ENCODE measurements around the gene ATP8B4. TPM values are rescaled to one million over a fixed set of nuclear protein-coding genes. Genes with fewer than 3 reads are reported as not detected.

The ATP8B4 gene
- total RNA-seq, 5 donors from 2014 or later (not counting 1 experiment from before 2014, with no cell fraction given), result 0.72 to 2.4 (median 1.3) TPM

DNA sequence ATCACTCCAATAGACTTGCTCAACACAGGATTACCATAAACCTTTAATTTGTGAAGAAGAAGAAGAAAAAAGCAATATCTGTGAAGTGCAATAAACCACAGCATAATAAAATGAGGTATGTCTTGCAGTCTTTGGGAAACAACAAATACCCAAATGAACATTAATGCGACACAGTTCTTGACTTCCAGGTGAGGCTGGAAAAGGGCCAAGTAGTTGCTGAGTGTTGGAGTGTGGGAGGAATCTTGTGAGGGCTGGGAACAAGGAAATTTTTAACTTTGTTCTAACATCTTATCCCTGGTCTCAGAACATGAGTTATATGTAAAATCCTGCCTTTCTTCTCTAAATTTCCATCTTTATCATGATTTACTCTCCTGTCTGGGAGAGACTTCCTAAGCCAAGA, 291.7 kb downstream of the ATP8B4 start:
- Mint-ChIP-seq H3K9me3 (peaks cover 0 to 2% (median 0%) of the 10 kb centered on the region in 3 donors), H3K36me3 (no peaks in the 10 kb centered on the region), H3K4me3 (no peak overlapping the region), H3K27ac (no peak overlapping the region), H3K27me3 (peaks cover 0 to 2% of the 10 kb centered on the region in 2 donors), H3K4me1 (no peaks in the 10 kb centered on the region)
- DNase-seq (no peak), ATAC-seq (replicated peaks in 1 of 4) (no peak)
- WGBS (ENCODE audit: insufficient coverage), result no CpG with 5 or more reads among the region's 1 CpG
- H3K4me1 ChIP-seq (ENCODE audit: control insufficient read depth in 1 of 2, extremely low read depth in 1 of 2, insufficient read depth in 2 of 2, low read length in 2 of 2), result no peaks in the 10 kb centered on the region
- no peaks in the 10 kb centered on the region for H3K9me3 ChIP-seq
- no peaks in the 10 kb centered on the region for H3K36me3 ChIP-seq (ENCODE audit: control insufficient read depth in 2 of 2, extremely low read depth in 1 of 2, insufficient read depth in 1 of 2, low read length in 1 of 2)
- ChIA-PET CTCF (no interaction called here), POLR2A (no interaction called here)
- H3K27me3 ChIP-seq (replicated peaks in 1 of 2; ENCODE audit: control insufficient read depth in 2 of 2, extremely low read depth in 1 of 2, insufficient read depth in 2 of 2, low read length in 1 of 2), result no peaks in the 10 kb centered on the region
- no peak overlapping the region for H3K4me3 ChIP-seq (ENCODE audit: control insufficient read depth in 1 of 2, extremely low read depth in 1 of 2, low read length in 1 of 2)
- H3K27ac ChIP-seq (ENCODE audit: low read length), result no peak overlapping the region

- H3K27me3 ChIP-seq (replicated peaks in 1 of 2; ENCODE audit: control insufficient read depth in 2 of 2, extremely low read depth in 1 of 2, insufficient read depth in 2 of 2, low read length in 1 of 2), result no peaks in the 10 kb centered on the region
- no peak overlapping the region for H3K4me3 ChIP-seq (ENCODE audit: control insufficient read depth in 1 of 2, extremely low read depth in 1 of 2, low read length in 1 of 2)
- Mint-ChIP-seq H3K27ac (no peak overlapping the region), H3K4me1 (no peaks in the 10 kb centered on the region), H3K36me3 (no peaks in the 10 kb centered on the region), H3K4me3 (no peak overlapping the region), H3K27me3 (peaks cover 0 to 2% of the 10 kb centered on the region in 2 donors), H3K9me3 (peaks cover 0 to 2% (median 0%) of the 10 kb centered on the region in 3 donors)
- no peak overlapping the region for H3K27ac ChIP-seq (ENCODE audit: low read length)
- ChIA-PET CTCF (no interaction called here), POLR2A (no interaction called here)
- DNase-seq (no peak), ATAC-seq (replicated peaks in 1 of 4) (no peak)
- H3K36me3 ChIP-seq (ENCODE audit: control insufficient read depth in 2 of 2, extremely low read depth in 1 of 2, insufficient read depth in 1 of 2, low read length in 1 of 2), result no peaks in the 10 kb centered on the region
- H3K4me1 ChIP-seq (ENCODE audit: control insufficient read depth in 1 of 2, extremely low read depth in 1 of 2, insufficient read depth in 2 of 2, low read length in 2 of 2), result no peaks in the 10 kb centered on the region
- no peaks in the 10 kb centered on the region for H3K9me3 ChIP-seq
Observed at GRCh38 chr15:49826640-49827234, 292.3 kb downstream of the ATP8B4 start.

DNA sequence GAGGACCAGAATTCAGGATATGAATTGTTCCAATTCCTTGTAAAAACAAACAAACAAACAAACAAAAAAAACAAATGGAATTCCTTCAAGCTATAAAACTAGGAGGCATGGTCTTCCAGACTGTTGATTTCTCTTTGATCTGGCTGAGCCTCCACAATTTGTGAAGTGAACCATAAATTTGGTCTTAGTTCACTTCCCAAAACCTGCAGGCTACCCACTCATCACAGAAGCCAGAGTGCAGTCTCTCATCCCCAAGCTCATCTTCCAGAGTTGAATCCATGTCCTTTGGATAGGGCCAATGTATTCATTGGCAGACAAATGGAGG, 294.3 kb downstream of the ATP8B4 start:
- Mint-ChIP-seq H3K4me3 (no peak overlapping the region), H3K27me3 (no peaks in the 10 kb centered on the region), H3K36me3 (no peaks in the 10 kb centered on the region), H3K9me3 (peaks cover 0 to 2% (median 0%) of the 10 kb centered on the region in 3 donors), H3K27ac (no peak overlapping the region), H3K4me1 (no peaks in the 10 kb centered on the region)
- H3K27ac ChIP-seq (ENCODE audit: low read length), result no peak overlapping the region
- no peaks in the 10 kb centered on the region for H3K4me1 ChIP-seq (ENCODE audit: control insufficient read depth in 1 of 2, extremely low read depth in 1 of 2, insufficient read depth in 2 of 2, low read length in 2 of 2)
- H3K9me3 ChIP-seq, result no peaks in the 10 kb centered on the region
- H3K4me3 ChIP-seq (ENCODE audit: control insufficient read depth in 1 of 2, extremely low read depth in 1 of 2, low read length in 1 of 2), result no peak overlapping the region
- CTCF ChIA-PET, result no interaction called here
- ATAC-seq (replicated peaks in 1 of 4) (no peak), DNase-seq (no peak)
- H3K36me3 ChIP-seq (ENCODE audit: control insufficient read depth in 2 of 2, extremely low read depth in 1 of 2, insufficient read depth in 1 of 2, low read length in 1 of 2), result no peaks in the 10 kb centered on the region
- no peaks in the 10 kb centered on the region for H3K27me3 ChIP-seq (replicated peaks in 1 of 2; ENCODE audit: control insufficient read depth in 2 of 2, extremely low read depth in 1 of 2, insufficient read depth in 2 of 2, low read length in 1 of 2)
- POLR2A ChIA-PET, result no interaction called here

- H3K27ac Mint-ChIP-seq, result no peak overlapping the region
- Histone ChIP-seq H3K9me3 (peaks cover under 1% of the 10 kb centered on the region), H3K36me3 (ENCODE audit: control insufficient read depth in 2 of 2, extremely low read depth in 1 of 2, insufficient read depth in 1 of 2, low read length in 1 of 2) (no peaks in the 10 kb centered on the region), H3K4me1 (ENCODE audit: control insufficient read depth in 1 of 2, extremely low read depth in 1 of 2, insufficient read depth in 2 of 2, low read length in 2 of 2) (no peaks in the 10 kb centered on the region), H3K27me3 (replicated peaks in 1 of 2; ENCODE audit: control insufficient read depth in 2 of 2, extremely low read depth in 1 of 2, insufficient read depth in 2 of 2, low read length in 1 of 2) (no peaks in the 10 kb centered on the region), H3K4me3 (ENCODE audit: control insufficient read depth in 1 of 2, extremely low read depth in 1 of 2, low read length in 1 of 2) (no peak overlapping the region), H3K27ac (ENCODE audit: low read length) (no peak overlapping the region)
- no peaks in the 10 kb centered on the region for H3K27me3 Mint-ChIP-seq
- H3K36me3 Mint-ChIP-seq, result no peaks in the 10 kb centered on the region
- ATAC-seq (replicated peaks in 1 of 4), result no peak
- H3K9me3 Mint-ChIP-seq, result peaks cover 0 to 2% (median 0%) of the 10 kb centered on the region in 3 donors
- no peak overlapping the region for H3K4me3 Mint-ChIP-seq
- 96% methylated on average over 4 of the region's 5 CpGs for WGBS (ENCODE audit: insufficient coverage)
- DNase-seq, result no peak
- ChIA-PET CTCF (no interaction called here), POLR2A (no interaction called here)
- H3K4me1 Mint-ChIP-seq, result no peaks in the 10 kb centered on the region
Observed at GRCh38 chr15:49823987-49824774, 294.9 kb downstream of the ATP8B4 start.

GRCh38 chr15:49817100-49817499, 301.9 kb downstream of the ATP8B4 start:
- POLR2A ChIA-PET, result no interaction called here
- no peak overlapping the region for H3K27ac Mint-ChIP-seq
- WGBS (ENCODE audit: insufficient coverage), result no CpG with 5 or more reads among the region's 2 CpGs

DNA sequence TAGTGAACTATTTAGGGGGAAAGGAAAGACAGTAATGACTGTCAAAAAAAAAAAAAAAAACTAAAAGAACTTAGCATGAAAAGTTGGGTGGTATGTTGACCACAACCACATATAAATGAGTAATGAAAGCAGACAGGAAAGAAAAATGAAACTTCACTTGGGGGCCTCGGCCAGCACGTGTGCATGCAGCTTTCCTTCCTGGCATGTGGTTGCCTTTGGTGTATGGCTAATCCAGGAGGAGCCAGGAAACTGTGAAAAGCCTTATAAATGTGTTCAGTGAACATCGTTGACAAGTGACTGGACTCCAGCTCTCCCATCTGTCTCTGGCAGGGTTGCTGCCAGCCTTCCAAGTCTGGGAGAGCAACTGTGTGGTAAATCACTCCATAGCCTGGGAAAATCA, 303.1 kb downstream of the ATP8B4 start:
- Histone ChIP-seq H3K27me3 (replicated peaks in 1 of 2; ENCODE audit: control insufficient read depth in 2 of 2, extremely low read depth in 1 of 2, insufficient read depth in 2 of 2, low read length in 1 of 2) (no peaks in the 10 kb centered on the region), H3K4me3 (ENCODE audit: control insufficient read depth in 1 of 2, extremely low read depth in 1 of 2, low read length in 1 of 2) (no peak overlapping the region), H3K4me1 (ENCODE audit: control insufficient read depth in 1 of 2, extremely low read depth in 1 of 2, insufficient read depth in 2 of 2, low read length in 2 of 2) (no peaks in the 10 kb centered on the region), H3K27ac (ENCODE audit: low read length) (no peak overlapping the region), H3K36me3 (ENCODE audit: control insufficient read depth in 2 of 2, extremely low read depth in 1 of 2, insufficient read depth in 1 of 2, low read length in 1 of 2) (no peaks in the 10 kb centered on the region), H3K9me3 (peaks cover 2% of the 10 kb centered on the region)
- Mint-ChIP-seq H3K4me3 (no peak overlapping the region), H3K36me3 (no peaks in the 10 kb centered on the region), H3K27ac (no peak overlapping the region), H3K4me1 (peaks cover 3 to 7% (median 6%) of the 10 kb centered on the region in 3 donors), H3K27me3 (peaks cover 0 to 4% of the 10 kb centered on the region in 2 donors), H3K9me3 (peaks cover 0 to 4% (median 0%) of the 10 kb centered on the region in 3 donors)
- ChIA-PET CTCF (no interaction called here), POLR2A (no interaction called here)
- DNase-seq, result no peak
- 0% methylated on average over 3 of the region's 3 CpGs for WGBS (ENCODE audit: insufficient coverage)
- ATAC-seq (replicated peaks in 1 of 4), result no peak

More at GRCh38 chr15:49817100-49817499, 301.9 kb downstream of the ATP8B4 start:
- DNase-seq, result no peak
- H3K36me3 ChIP-seq (ENCODE audit: control insufficient read depth in 2 of 2, extremely low read depth in 1 of 2, insufficient read depth in 1 of 2, low read length in 1 of 2), result no peaks in the 10 kb centered on the region
- peaks cover 0 to 4% of the 10 kb centered on the region in 2 donors for H3K27me3 Mint-ChIP-seq
- H3K36me3 Mint-ChIP-seq, result no peaks in the 10 kb centered on the region
- H3K9me3 ChIP-seq, result peaks cover 2% of the 10 kb centered on the region
- no peaks in the 10 kb centered on the region for H3K27me3 ChIP-seq (replicated peaks in 1 of 2; ENCODE audit: control insufficient read depth in 2 of 2, extremely low read depth in 1 of 2, insufficient read depth in 2 of 2, low read length in 1 of 2)
- H3K9me3 Mint-ChIP-seq, result peaks cover 0 to 4% (median 0%) of the 10 kb centered on the region in 3 donors
- no peaks in the 10 kb centered on the region for H3K4me1 ChIP-seq (ENCODE audit: control insufficient read depth in 1 of 2, extremely low read depth in 1 of 2, insufficient read depth in 2 of 2, low read length in 2 of 2)
- CTCF ChIA-PET, result no interaction called here
- no peak overlapping the region for H3K4me3 Mint-ChIP-seq
- H3K4me1 Mint-ChIP-seq, result peaks cover 3 to 7% (median 6%) of the 10 kb centered on the region in 3 donors
- H3K4me3 ChIP-seq (ENCODE audit: control insufficient read depth in 1 of 2, extremely low read depth in 1 of 2, low read length in 1 of 2), result no peak overlapping the region
- H3K27ac ChIP-seq (ENCODE audit: low read length), result no peak overlapping the region
- no peak for ATAC-seq (replicated peaks in 1 of 4)

All from T-cell (primary cell).